ENCODE measurements around the gene RNF146. TPM values are rescaled to one million over a fixed set of nuclear protein-coding genes. Genes with fewer than 3 reads are reported as not detected.

Gene RNF146
- total RNA-seq: 28.3 and 28.7 TPM in 2 replicates

GRCh38 chr6:127266178-127266891 is at the start of gene RNF146:
Gene RNF146, plus strand, starts transcription at chr6:127266864. Its CDS starts 13,475 bp downstream, at chr6:127280339.

Other genes starting within 250 kb of the RNF146 start
- 0.47 and 1.5 TPM in 2 replicates for gene RSPO3, start 148.2 kb upstream of the RNF146 start, total RNA-seq
- gene ECHDC1, start 76.7 kb downstream of the RNF146 start, total RNA-seq: 47.8 and 57.2 TPM in 2 replicates
- 1.4 and 1.9 TPM in 2 replicates for gene KIAA0408, start 192.5 kb downstream of the RNF146 start, total RNA-seq

Data from pericardium fibroblast (primary cell).